ENCODE measurements around the gene ZBTB3. TPM values are rescaled to one million over a fixed set of nuclear protein-coding genes. Genes with fewer than 3 reads are reported as not detected.

The ZBTB3 gene
- total and polyA plus RNA-seq, 9 of the 15 experiments (the other 6 are each of a cell fraction or from before 2014, with no cell fraction given) = 1.9 to 10.0 (median 4.9) TPM

DNA sequence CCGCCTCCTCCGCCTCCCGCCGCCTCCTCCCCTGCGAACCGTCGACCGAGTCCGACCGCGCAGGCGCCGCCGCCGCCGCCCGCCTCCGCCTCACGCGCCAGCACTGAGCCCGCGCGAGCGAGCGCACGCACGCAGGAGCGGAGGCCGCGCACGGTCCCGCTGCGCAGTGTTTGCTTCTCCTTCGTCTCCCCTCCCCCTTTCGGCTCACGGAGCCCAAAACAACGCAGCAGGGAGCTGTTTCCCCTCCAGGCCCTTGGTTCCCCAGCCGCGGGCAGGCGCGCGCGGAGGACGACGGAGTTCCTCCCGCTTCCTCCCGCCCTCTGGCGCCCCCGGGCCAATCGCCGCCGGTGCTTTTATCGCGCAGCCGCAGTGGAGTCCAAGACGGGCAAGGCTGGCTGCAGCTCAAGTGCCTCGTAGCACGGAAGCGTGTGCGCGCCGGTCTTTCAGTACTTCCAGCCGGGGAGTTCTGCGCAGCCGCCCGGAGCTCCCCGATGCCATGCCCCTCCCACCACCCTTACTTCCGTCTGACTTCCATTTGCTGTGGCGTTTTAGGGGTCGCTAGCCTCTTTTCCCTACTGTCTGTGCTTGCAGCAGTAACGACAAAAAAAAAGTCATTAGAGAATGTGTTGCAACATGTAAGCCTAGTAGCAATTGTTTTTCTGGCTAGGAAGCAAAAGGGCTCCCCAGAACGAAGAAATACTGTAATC lies 26.6 kb downstream of the ZBTB3 start, which contains the start of gene HNRNPUL2 (continued):
- TF ChIP-seq GATAD2B (IDR thresholded peaks at IDR 0.05; ENCODE audit: borderline replicate concordance) = peak; percentile 94
- no peak for TF ChIP-seq FOXM1 (IDR thresholded peaks at IDR 0.05; ENCODE audit: low read depth)
- peak; percentile 75 for TF ChIP-seq FOXM1 (CRISPR knock-in tag; IDR thresholded peaks at IDR 0.05; ENCODE audit: low read depth)
- TF ChIP-seq, protein P1, sequence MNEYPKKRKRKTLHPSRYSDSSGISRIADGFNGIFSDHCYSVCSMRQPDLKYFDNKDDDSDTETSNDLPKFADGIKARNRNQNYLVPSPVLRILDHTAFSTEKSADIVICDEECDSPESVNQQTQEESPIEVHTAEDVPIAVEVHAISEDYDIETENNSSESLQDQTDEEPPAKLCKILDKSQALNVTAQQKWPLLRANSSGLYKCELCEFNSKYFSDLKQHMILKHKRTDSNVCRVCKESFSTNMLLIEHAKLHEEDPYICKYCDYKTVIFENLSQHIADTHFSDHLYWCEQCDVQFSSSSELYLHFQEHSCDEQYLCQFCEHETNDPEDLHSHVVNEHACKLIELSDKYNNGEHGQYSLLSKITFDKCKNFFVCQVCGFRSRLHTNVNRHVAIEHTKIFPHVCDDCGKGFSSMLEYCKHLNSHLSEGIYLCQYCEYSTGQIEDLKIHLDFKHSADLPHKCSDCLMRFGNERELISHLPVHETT (CRISPR knock-in tag; conservative IDR thresholded peaks at IDR 0.05 in 1 of 2, IDR thresholded peaks at IDR 0.05 in 1 of 2) = peak in 1 of 2 experiments; percentile 93; a peak in 2 of 4 replicates
- TF ChIP-seq ZBTB17 (CRISPR knock-in tag; IDR thresholded peaks at IDR 0.05) = peak; percentile 77; the same call in 1 of the 2 replicates
- no peak for TF ChIP-seq SREBF2 (CRISPR knock-in tag; IDR thresholded peaks at IDR 0.05)
- no peak for TF ChIP-seq TAL1 (IDR thresholded peaks at IDR 0.05)
- TF ChIP-seq ZNF3 (CRISPR knock-in tag; IDR thresholded peaks at IDR 0.05) = no peak
- no peak for TF ChIP-seq ELF4 (CRISPR knock-in tag; IDR thresholded peaks at IDR 0.05)
- TF ChIP-seq CBFA2T3 (IDR thresholded peaks at IDR 0.05) = no peak
- no peak for TF ChIP-seq SLC30A9 (CRISPR knock-in tag; IDR thresholded peaks at IDR 0.05)
- no peak for TF ChIP-seq STAT5B (CRISPR knock-in tag; IDR thresholded peaks at IDR 0.05)
- TF ChIP-seq MXI1 (IDR thresholded peaks at IDR 0.05; ENCODE audit: low read depth, low read length) = no peak
- TF ChIP-seq ERF (CRISPR knock-in tag; IDR thresholded peaks at IDR 0.05) = no peak; the same call in 1 of the 2 replicates
- peak; percentile 98 for TF ChIP-seq POLR2G (IDR thresholded peaks at IDR 0.05; ENCODE audit: low read depth, low read length)
- TF ChIP-seq ZNF445 (CRISPR knock-in tag; IDR thresholded peaks at IDR 0.05; ENCODE audit: low read depth) = no peak
- peak; percentile 58; the same call in 1 of the 2 replicates for TF ChIP-seq CREB1 (IDR thresholded peaks at IDR 0.05)
- 0 out of 2 replicates have a peak, but pooled peaks have one; percentile 48 for TF ChIP-seq CREB1 (CRISPR knock-in tag; IDR thresholded peaks at IDR 0.05)
- no peak for TF ChIP-seq FOXJ3 (CRISPR knock-in tag; IDR thresholded peaks at IDR 0.05)
- no peak for TF ChIP-seq ZNF253 (CRISPR knock-in tag; conservative IDR thresholded peaks at IDR 0.05)
- TF ChIP-seq, protein P2, sequence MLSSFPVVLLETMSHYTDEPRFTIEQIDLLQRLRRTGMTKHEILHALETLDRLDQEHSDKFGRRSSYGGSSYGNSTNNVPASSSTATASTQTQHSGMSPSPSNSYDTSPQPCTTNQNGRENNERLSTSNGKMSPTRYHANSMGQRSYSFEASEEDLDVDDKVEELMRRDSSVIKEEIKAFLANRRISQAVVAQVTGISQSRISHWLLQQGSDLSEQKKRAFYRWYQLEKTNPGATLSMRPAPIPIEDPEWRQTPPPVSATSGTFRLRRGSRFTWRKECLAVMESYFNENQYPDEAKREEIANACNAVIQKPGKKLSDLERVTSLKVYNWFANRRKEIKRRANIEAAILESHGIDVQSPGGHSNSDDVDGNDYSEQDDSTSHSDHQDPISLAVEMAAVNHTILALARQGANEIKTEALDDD (IDR thresholded peaks at IDR 0.05) = no peak
- TF ChIP-seq TAF9B (IDR thresholded peaks at IDR 0.05; ENCODE audit: partially characterized antibody) = peak; percentile 33
- TF ChIP-seq SMARCE1 (IDR thresholded peaks at IDR 0.05) = no peak
- TF ChIP-seq, protein P3, sequence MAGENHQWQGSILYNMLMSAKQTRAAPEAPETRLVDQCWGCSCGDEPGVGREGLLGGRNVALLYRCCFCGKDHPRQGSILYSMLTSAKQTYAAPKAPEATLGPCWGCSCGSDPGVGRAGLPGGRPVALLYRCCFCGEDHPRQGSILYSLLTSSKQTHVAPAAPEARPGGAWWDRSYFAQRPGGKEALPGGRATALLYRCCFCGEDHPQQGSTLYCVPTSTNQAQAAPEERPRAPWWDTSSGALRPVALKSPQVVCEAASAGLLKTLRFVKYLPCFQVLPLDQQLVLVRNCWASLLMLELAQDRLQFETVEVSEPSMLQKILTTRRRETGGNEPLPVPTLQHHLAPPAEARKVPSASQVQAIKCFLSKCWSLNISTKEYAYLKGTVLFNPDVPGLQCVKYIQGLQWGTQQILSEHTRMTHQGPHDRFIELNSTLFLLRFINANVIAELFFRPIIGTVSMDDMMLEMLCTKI (IDR thresholded peaks at IDR 0.05; ENCODE audit: partially characterized antibody) = no peak
- peak; percentile 52; the same call in 1 of the 2 replicates for TF ChIP-seq JUN (IDR thresholded peaks at IDR 0.05; ENCODE audit: borderline replicate concordance, low read depth, low read length)
- TF ChIP-seq JUN (CRISPR knock-in tag; IDR thresholded peaks at IDR 0.05; ENCODE audit: borderline replicate concordance) = peak; percentile 94; the same call in 1 of the 2 replicates
- TF ChIP-seq ZNF551 (CRISPR knock-in tag; IDR thresholded peaks at IDR 0.05) = no peak
- TF ChIP-seq RBM15 (IDR thresholded peaks at IDR 0.05; ENCODE audit: insufficient read depth, low read length) = no peak

All from K562 (cell line).